HepG2 (cell line): ENCODE measurements around the gene EGFL8. TPM values are rescaled to one million over a fixed set of nuclear protein-coding genes. Genes with fewer than 3 reads are reported as not detected.

Experiments
- FOSL2 ChIP-seq: sonication (generic); formaldehyde crosslinking; IDR thresholded peaks from 2 replicates; pipeline ENCODE4 v1.4.0; 2020; ENCODE audit warnings: missing genetic modification reagents
- MAFG ChIP-seq: sonication (generic); formaldehyde crosslinking; IDR thresholded peaks from 2 replicates; pipeline ENCODE4 v1.5.1; 2020; ENCODE audit warnings: mild to moderate bottlenecking, missing genetic modification reagents
- NFYB ChIP-seq: sonication (generic); formaldehyde crosslinking; IDR thresholded peaks from 2 replicates; pipeline ENCODE4 v1.4.0; 2020; ENCODE audit warnings: missing genetic modification reagents
- REL ChIP-seq: sonication (generic); formaldehyde crosslinking; conservative IDR thresholded peaks from 2 replicates; pipeline ENCODE4 v1.8.0; 2022; ENCODE audit warnings: mild to moderate bottlenecking, missing genetic modification reagents, moderate library complexity
- WIZ ChIP-seq: sonication (generic); formaldehyde crosslinking; IDR thresholded peaks from 2 replicates; pipeline ENCODE4 v1.5.1; 2020; ENCODE audit warnings: mild to moderate bottlenecking, missing genetic modification reagents
- ZBTB7A ChIP-seq: sonication (generic); formaldehyde crosslinking; IDR thresholded peaks from 2 replicates; pipeline ENCODE4 v1.8.0; 2022; ENCODE audit warnings: mild to moderate bottlenecking, missing genetic modification reagents
- ZIK1 ChIP-seq: sonication (generic); formaldehyde crosslinking; IDR thresholded peaks from 2 replicates; pipeline ENCODE4 v1.5.0; 2020; ENCODE audit warnings: mild to moderate bottlenecking, low read depth, missing genetic modification reagents, borderline replicate concordance
- ZNF205 ChIP-seq: IDR thresholded peaks from 2 replicates; pipeline ENCODE4 v1.6.1; 2018; ENCODE audit warnings: missing biosample characterization, missing genetic modification reagents
- ZNF720 ChIP-seq: sonication (generic); formaldehyde crosslinking; IDR thresholded peaks from 2 replicates; pipeline ENCODE4 v1.4.0; 2020; ENCODE audit warnings: missing genetic modification reagents
- polyA plus RNA-seq, 8 experiments: library from polyadenylated mRNA; depleted of rRNA in 3 of 8; stranded (reverse) in 7 of 8; unstranded in 1 of 8; fragments of >200 nt; fragmentation: Illumina TruSeq in 4 of 8; extraction: Trizol in 4 of 8; gene quantifications; 2 replicates each; pipeline versions ENCODE4 v1.2.1 to v1.2.3, GENCODE V29; 2011 to 2016; ENCODE audit warnings: low read depth in 4 of 8, missing spikeins in 1 of 8, mixed read lengths in 1 of 8; ENCODE audit not compliant: insufficient read depth in 1 of 8
- total RNA-seq, 5 experiments: library from RNA; depleted of rRNA; stranded (reverse); fragments of >200 nt; fragmentation: Illumina TruSeq; extraction: Trizol; gene quantifications; 2 replicates each; pipeline ENCODE4 v1.2.3, GENCODE V29; 2016; ENCODE audit warnings: low read depth in 1 of 5
- TF ChIP-seq, protein P1 (sequence below): IDR thresholded peaks from 2 replicates; pipeline ENCODE4 v1.6.1; 2016; ENCODE audit warnings: low read depth

Gene EGFL8
- total and polyA plus RNA-seq, 2 of the 13 experiments (the other 11 are each of a cell fraction or from before 2014, with no cell fraction given) = 10.0 to 11.5 TPM

DNA sequence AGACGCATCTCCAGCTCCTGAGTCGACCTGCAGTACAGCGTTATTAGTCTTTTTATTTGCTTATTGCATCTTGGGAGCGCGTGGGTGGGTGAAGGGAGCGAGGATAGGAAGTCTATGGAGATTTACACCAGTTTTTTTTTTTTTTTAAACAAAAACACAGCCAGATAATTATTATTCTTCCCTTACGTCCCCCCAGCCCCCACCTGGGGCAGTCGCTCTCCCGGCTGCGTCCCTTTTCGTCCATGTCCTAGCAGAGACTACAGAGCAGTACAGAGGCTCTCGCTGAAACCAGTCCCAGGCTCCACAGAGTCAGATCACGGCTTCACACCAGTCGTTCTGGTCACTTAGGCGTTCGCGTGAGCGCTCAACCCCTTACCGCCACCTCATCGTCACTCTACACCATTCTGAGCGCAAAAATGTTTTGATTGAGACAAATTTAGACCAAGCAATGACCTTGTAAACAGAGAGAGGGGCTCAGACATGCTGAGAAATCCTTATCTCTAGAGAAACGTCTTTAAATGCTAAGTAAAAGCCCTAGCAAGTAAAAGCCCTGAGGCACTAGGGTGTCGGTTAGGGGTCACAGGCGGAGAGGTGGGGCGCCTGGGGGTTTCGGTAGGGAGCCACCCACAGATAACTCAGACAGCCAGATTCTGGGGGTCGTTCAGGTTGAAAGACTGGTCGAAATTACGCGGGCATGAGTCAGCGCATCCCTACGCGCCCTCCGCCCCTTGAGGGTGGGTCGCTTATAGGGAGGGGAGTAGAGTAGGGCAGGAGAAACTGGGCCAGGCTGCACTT is 11.4 kb upstream of the EGFL8 start (continued):
- TF ChIP-seq WIZ (CRISPR knock-in tag) (0 out of 2 replicates have a peak, but pooled peaks have one; percentile 2), ZIK1 (CRISPR knock-in tag) (0 out of 2 replicates have a peak, but pooled peaks have one; percentile 19), MAFG (CRISPR knock-in tag) (peak; percentile 32; the same call in 1 of the 2 replicates), ZBTB7A (0 out of 2 replicates have a peak, but pooled peaks have one; percentile 38), ZNF720 (no peak), ZNF205 (CRISPR knock-in tag) (peak; percentile 56; the same call in 1 of the 2 replicates), FOSL2 (CRISPR knock-in tag) (peak; percentile 71), NFYB (CRISPR knock-in tag) (0 out of 2 replicates have a peak, but pooled peaks have one; percentile 1), REL (peak; percentile 9; the same call in 1 of the 2 replicates)
- TF ChIP-seq, protein P1, sequence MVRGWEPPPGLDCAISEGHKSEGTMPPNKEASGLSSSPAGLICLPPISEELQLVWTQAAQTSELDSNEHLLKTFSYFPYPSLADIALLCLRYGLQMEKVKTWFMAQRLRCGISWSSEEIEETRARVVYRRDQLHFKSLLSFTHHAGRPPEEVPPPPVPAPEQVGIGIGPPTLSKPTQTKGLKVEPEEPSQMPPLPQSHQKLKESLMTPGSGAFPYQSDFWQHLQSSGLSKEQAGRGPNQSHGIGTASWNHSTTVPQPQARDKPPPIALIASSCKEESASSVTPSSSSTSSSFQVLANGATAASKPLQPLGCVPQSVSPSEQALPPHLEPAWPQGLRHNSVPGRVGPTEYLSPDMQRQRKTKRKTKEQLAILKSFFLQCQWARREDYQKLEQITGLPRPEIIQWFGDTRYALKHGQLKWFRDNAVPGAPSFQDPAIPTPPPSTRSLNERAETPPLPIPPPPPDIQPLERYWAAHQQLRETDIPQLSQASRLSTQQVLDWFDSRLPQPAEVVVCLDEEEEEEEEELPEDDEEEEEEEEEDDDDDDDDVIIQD (CRISPR knock-in tag) = no peak
